ENCODE data around the gene DNER.
"Not testable (repeated sequence)": the region's sequence is repeated elsewhere in the genome, so short reads cannot be mapped to it uniquely, and the experiment has no call there.

Gene DNER

DNA sequence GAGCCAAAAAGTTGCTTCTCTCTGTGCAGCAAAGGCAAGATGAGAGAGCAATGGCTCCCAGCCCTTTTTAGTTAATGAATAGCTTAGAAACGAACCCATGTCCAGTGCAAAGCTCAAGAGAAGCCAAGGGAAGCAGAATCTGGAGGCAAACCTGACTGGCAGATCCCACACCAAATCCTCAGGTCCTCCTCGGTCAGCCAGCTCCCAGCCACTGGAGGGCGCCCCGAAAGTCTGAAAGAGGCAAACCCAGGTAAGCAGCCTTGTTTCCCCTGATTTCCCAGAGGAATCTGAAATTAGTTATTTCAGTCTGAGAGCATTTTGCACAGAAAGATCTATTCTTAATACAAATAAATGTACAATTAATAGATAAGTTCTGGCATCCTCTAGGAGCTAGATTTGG is 372.0 kb downstream of the DNER start:
- peak; percentile 40 for DNase-seq (ENCODE audit: low spot score)
- peak overlapping the region; percentile 71 for H3K27ac ChIP-seq
- TF ChIP-seq CTCF (conservative IDR thresholded peaks at IDR 0.05; ENCODE audit: low read depth) = no peak; the same call in 1 of the 2 replicates
- POLR2A ChIA-PET (ENCODE audit: low non-redundant PET) = no interaction called here
- CTCF ChIA-PET = interaction anchor here (0.6 to 1.5 kb wide), 4 partner anchors 21 to 493 kb away, joined by 3 to 6 read pairs (median 4); no protein-coding TSS in a partner anchor

GRCh38 chr2:229340086-229340760 is 374.1 kb downstream of the DNER start:
- no peak for TF ChIP-seq CTCF (conservative IDR thresholded peaks at IDR 0.05; ENCODE audit: low read depth)
- POLR2A ChIA-PET (ENCODE audit: low non-redundant PET) = no interaction called here
- no peak for DNase-seq (ENCODE audit: low spot score)
- no peak overlapping the region for H3K27ac ChIP-seq
- CTCF ChIA-PET = interaction anchor here (0.5 kb wide), 1 partner anchor 15 kb away, joined by 3 read pairs; no protein-coding TSS in a partner anchor

- ChIA-PET CTCF (no interaction called here), POLR2A (ENCODE audit: low non-redundant PET) (no interaction called here)
- no peak for TF ChIP-seq CTCF (conservative IDR thresholded peaks at IDR 0.05; ENCODE audit: low read depth)
- H3K27ac ChIP-seq = no peak overlapping the region
- no peak for DNase-seq (ENCODE audit: low spot score)
These were observed 374.7 kb downstream of the DNER start for GRCh38 chr2:229339618-229340017.

DNA sequence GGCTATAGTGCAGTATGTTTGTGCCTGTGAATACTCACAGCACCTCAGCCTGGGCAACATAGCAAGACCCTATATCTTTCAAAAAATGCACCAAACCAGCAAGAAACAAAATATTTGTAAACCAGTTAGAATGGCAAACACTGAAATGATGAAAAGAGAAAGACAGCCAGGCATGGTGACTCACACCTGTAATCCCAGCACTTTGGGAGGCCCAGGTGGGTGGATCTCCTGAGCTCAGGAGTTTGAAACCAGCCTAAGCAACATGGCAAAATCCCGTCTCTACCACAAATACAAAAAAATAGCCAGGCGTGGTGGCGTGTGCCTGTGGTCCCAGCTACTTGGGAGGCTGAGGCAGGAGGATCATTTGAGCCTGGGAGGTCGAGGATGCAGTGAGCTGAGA is 375.2 kb downstream of the DNER start:
- POLR2A ChIA-PET (ENCODE audit: low non-redundant PET); CTCF ChIA-PET; DNase-seq (ENCODE audit: low spot score); H3K27ac ChIP-seq: not testable (repeated sequence)

- TF ChIP-seq CTCF (conservative IDR thresholded peaks at IDR 0.05; ENCODE audit: low read depth) = no peak
- POLR2A ChIA-PET (ENCODE audit: low non-redundant PET) = no interaction called here
- CTCF ChIA-PET = no interaction called here
- no peak overlapping the region for H3K27ac ChIP-seq
- no peak for DNase-seq (ENCODE audit: low spot score)
These were observed 378.4 kb downstream of the DNER start for GRCh38 chr2:229335877-229336346.

GRCh38 chr2:229335330-229335729 is 379.0 kb downstream of the DNER start:
- no peak overlapping the region for H3K27ac ChIP-seq
- no peak for DNase-seq (ENCODE audit: low spot score)
- ChIA-PET CTCF (no interaction called here), POLR2A (ENCODE audit: low non-redundant PET) (no interaction called here)
- TF ChIP-seq CTCF (conservative IDR thresholded peaks at IDR 0.05; ENCODE audit: low read depth) = no peak

DNA sequence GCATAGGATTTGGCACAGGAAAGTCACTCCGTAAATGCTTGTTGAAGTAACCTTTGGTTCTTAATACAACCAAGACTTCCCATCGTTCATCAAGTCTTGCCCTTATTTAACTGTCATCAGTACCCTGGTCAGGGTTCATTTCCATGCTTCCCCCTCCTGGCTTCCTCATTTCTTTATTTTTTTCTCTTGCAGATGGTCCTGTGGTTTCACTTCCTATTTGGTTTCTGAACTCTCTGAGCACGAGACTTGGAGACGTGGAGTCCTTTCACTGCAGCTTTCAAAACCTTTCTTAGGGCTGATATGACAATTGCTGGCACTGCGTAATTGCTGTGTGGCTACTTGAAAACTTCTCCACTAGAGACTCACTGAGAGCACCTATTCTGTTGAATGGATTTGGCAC is 383.4 kb downstream of the DNER start:
- ChIA-PET CTCF (interaction anchor here (0.8 kb wide), 1 partner anchor 100 kb away, joined by 3 read pairs; no protein-coding TSS in a partner anchor), POLR2A (ENCODE audit: low non-redundant PET) (no interaction called here)
- TF ChIP-seq CTCF (conservative IDR thresholded peaks at IDR 0.05; ENCODE audit: low read depth) = no peak
- no peak for DNase-seq (ENCODE audit: low spot score)
- H3K27ac ChIP-seq = no peak overlapping the region

Data from RWPE1 (cell line).